Lower lobe of right lung (tissue), 2 donors: ENCODE measurements around the gene LARP1. TPM values are rescaled to one million over a fixed set of nuclear protein-coding genes. Genes with fewer than 3 reads are reported as not detected.
A peak's percentile ranks its signal among the peaks of the same experiment; 100 is the strongest.

ENCODE experiments used
- ATAC-seq, 2 donors: fragments of 200-7000 bp; cut with Tn5 transposase; one replicate each; pipeline ENCODE4 v1.9.1; 2020 to 2022; ENCODE audit warnings: mild to moderate bottlenecking in 2 of 2, moderate library complexity in 2 of 2
- DNase-seq: peaks from one replicate; pipeline ENCODE4 v3.0.0-alpha.2; 2020
- H3K27ac ChIP-seq: fragments of 200-600 bp; one replicate; pipeline ENCODE4 v1.8.0; 2022
- H3K27me3 ChIP-seq: fragments of 200-600 bp; one replicate; pipeline ENCODE4 v1.8.0; 2022; ENCODE audit warnings: low read depth
- H3K36me3 ChIP-seq: fragments of 200-600 bp; one replicate; pipeline ENCODE4 v1.8.0; 2022; ENCODE audit warnings: mild to moderate bottlenecking
- H3K4me1 ChIP-seq: fragments of 200-600 bp; one replicate; pipeline ENCODE4 v1.8.0; 2022
- H3K4me3 ChIP-seq: fragments of 200-600 bp; one replicate; pipeline ENCODE4 v1.8.0; 2022; ENCODE audit warnings: mild to moderate bottlenecking
- H3K9me3 ChIP-seq: fragments of 200-600 bp; one replicate; pipeline ENCODE4 v1.8.0; 2022
- intact Hi-C: fragments of 100-400 bp; cut with DNase I; formaldehyde crosslinking; loops from one replicate; pipeline ENCODE4 v1.11.0; 2022
- total RNA-seq: library from RNA; stranded (reverse); fragmentation: NEBNext Ultra II Directional; extraction: Animal tissue kit (Norgen Biotek cat#: 25700); gene quantifications from one replicate; pipeline ENCODE4 v1.2.1, GENCODE V29; 2021
- TF ChIP-seq, protein P1 (sequence below): fragments of 200-600 bp; IDR thresholded peaks from one replicate; pipeline ENCODE4 v1.8.0; 2022; ENCODE audit warnings: antibody characterized with exemption, mild to moderate bottlenecking
- donor health status: DM: no; HTN: yes; CAD: no; lungs with severe emphysema.

Gene LARP1
- total RNA-seq, 1 donor from 2014 or later: 143 TPM

DNA sequence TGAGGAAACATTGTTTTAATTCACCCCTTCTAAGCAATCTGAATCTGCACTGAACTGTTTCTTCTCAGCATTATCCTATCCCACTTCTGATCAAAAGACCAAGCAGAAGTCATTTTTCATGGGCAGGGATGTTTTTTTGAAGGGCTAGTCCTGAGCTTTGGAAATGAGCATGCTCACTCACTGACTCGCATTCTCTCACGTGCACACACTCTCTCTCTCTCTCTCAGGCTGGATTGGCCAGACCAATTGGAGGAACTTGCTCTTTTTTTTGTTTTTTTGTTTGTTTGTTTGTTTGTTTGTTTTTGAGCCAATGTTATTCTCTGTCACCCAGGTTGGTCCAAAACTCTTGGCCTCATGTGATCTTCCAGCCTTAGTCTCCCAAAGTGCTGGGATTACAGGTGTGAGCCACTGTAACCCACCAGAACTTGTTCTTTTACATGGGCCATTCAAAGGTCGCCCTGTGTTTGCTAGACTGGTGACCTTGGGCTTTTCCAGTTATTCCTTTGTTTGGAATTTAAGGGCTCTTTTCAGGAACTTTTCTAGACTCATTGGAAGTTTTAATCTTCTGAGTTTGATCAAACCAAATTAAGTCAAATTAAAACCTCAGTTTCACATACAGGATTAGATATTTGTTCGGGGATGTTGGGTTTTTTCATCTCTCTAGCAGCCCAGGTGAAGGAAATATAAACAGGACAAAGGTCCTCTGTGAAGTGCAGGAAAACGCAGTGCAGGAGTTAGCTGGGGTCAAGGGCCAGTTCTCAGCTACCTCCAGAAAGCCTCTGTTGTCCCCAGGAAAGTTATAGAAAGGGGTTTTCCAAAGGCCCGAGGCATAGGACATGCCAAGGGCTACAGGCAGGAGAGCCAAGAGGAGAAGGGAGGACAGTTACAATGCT is 82.1 kb downstream of the LARP1 start:
- no peaks in the 10 kb centered on the region for H3K9me3 ChIP-seq
- no peak for ATAC-seq
- TF ChIP-seq, protein P1, sequence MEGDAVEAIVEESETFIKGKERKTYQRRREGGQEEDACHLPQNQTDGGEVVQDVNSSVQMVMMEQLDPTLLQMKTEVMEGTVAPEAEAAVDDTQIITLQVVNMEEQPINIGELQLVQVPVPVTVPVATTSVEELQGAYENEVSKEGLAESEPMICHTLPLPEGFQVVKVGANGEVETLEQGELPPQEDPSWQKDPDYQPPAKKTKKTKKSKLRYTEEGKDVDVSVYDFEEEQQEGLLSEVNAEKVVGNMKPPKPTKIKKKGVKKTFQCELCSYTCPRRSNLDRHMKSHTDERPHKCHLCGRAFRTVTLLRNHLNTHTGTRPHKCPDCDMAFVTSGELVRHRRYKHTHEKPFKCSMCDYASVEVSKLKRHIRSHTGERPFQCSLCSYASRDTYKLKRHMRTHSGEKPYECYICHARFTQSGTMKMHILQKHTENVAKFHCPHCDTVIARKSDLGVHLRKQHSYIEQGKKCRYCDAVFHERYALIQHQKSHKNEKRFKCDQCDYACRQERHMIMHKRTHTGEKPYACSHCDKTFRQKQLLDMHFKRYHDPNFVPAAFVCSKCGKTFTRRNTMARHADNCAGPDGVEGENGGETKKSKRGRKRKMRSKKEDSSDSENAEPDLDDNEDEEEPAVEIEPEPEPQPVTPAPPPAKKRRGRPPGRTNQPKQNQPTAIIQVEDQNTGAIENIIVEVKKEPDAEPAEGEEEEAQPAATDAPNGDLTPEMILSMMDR: no peak
- DNase-seq: no peak
- peaks cover 41% of the 10 kb centered on the region for H3K36me3 ChIP-seq
- no peaks in the 10 kb centered on the region for H3K27me3 ChIP-seq
- H3K4me3 ChIP-seq: no peak overlapping the region
- H3K27ac ChIP-seq: no peak overlapping the region
- peaks cover 29% of the 10 kb centered on the region for H3K4me1 ChIP-seq
- intact Hi-C loops: no loop called here

DNA sequence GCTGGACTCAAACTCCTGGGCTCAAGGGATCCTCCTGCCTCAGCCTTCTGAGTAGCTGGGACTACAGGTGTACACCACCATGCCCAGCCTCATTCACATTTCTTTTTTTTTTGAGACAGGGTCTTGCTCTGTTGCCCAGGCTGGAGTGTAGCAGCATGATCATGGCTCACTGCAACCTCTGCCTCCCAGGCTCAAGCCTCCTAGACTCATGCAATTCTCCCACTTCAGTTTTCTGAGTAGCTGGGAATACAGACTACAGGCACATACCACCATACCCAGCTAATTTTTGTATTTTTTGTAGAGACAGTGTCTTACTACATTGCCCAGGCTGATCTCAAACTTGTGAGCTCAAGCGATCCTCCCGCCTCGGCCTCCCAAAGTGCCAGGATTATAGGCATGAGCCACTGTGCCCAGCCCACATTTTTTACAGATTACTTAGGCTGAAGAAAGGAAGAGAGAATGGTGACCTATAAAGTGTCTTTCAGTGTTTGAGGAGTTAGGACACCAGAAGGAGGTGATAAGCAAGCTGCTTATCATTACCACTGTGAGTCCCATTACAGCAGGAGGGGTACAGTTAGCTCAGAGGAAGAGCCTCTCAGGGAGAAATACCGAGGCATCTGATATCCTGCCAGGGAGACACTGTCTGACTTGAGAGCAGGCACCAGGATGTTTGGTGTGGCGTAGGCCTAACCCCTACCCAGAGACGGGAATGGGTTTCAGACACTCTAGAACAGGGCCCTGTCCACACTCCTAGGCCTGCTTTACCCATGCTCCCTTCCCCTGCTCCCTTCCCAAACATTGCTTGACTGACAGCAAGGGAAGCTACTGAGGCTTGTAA is 85.5 kb downstream of the LARP1 start:
- Histone ChIP-seq H3K36me3 (peaks cover 36% of the 10 kb centered on the region), H3K27ac (no peak overlapping the region), H3K9me3 (no peaks in the 10 kb centered on the region), H3K4me3 (no peak overlapping the region), H3K4me1 (peaks cover 41% of the 10 kb centered on the region), H3K27me3 (no peaks in the 10 kb centered on the region)
- no peak for DNase-seq
- peak in 1 of 2 donors; percentile 39 for ATAC-seq
- intact Hi-C loops: no loop called here
- TF ChIP-seq, protein P1: no peak

DNA sequence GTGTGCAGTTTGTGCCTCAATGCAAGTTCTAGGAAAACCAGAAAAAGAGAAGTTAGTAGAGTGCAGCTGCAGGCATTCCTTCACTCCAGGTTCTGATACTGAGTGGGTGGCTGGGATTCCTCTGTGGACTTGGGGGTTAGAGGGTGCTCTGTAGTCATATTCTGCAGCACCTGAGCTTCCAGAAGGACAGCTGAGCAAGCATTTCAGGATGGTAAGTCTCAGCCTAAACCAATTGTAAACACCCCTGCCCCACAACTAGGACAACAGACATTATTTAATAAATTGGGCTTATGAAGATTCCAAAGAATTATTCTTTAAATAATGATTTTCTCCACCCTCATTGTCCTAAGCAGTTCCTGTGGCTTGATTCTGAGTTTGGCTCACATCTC is 86.1 kb downstream of the LARP1 start:
- intact Hi-C loops: no loop called here
- Histone ChIP-seq H3K4me3 (no peak overlapping the region), H3K4me1 (peaks cover 38% of the 10 kb centered on the region), H3K27ac (no peak overlapping the region), H3K36me3 (peaks cover 36% of the 10 kb centered on the region), H3K27me3 (no peaks in the 10 kb centered on the region), H3K9me3 (no peaks in the 10 kb centered on the region)
- TF ChIP-seq, protein P1: no peak
- DNase-seq (no peak), ATAC-seq (no peak)

DNA sequence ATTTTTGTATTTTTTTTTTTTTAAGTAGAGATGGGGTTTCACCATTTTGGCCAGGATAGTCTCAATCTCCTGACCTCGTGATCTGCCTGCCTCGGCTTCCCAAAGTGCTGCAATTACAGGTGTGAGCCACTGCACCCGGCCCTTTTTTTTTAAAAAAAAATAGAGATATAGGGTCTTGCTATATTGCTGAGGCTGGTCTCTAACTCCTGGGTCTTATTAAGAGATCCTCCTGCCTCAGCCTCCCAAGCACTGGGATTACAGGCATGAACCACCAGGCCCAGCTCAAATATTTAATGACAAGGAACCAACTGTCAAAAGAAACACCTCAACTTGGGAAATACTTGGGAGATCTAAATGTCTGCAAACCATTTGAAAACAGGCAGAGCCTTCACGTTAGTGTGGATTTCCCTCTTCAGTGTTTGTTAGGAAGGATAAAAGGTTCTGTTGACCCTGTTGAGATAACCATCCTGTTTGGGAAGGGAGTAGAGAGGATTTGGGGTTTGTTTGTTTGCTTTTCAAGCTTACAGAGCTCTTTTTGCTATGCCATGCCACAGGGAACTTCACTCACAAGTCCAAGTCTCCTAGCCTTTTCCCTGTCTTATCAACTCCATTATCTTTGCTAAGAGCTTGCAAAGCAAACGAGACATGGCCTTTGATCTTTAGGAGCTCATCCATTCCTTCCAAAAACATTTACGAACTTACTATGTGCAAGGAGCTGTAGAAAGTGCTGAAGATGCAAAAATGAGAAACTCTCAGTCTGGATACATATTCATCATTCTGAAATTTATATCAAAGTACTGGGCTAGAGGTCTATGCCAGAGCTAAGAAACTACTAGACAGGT is 87.7 kb downstream of the LARP1 start:
- TF ChIP-seq, protein P1: no peak
- ATAC-seq (no peak), DNase-seq (no peak)
- H3K27me3 ChIP-seq: no peaks in the 10 kb centered on the region
- H3K4me3 ChIP-seq: no peak overlapping the region
- intact Hi-C loops: no loop called here
- peaks cover 44% of the 10 kb centered on the region for H3K4me1 ChIP-seq
- H3K36me3 ChIP-seq: peaks cover 19% of the 10 kb centered on the region
- no peaks in the 10 kb centered on the region for H3K9me3 ChIP-seq
- no peak overlapping the region for H3K27ac ChIP-seq

DNA sequence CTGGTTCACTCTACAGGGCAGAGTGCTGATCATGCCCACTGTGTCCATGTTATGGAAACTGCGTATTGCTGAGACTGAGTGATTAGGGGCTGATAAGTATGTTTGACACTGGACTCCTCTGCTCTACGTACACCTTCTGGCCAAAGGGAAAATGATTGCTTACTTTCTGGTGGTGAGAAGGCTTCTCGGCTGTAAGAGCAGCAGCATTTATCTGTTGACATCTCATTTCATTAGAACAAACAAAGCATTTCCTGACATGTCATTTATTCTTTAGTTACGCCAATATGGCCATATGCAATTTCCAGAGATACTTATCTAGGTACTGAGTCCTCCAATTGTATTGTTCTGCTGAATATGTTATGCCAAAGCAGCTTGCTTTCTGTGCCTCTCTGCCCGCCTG is 89.6 kb downstream of the LARP1 start:
- Histone ChIP-seq H3K9me3 (no peaks in the 10 kb centered on the region), H3K4me1 (peaks cover 63% of the 10 kb centered on the region), H3K36me3 (peaks cover 5% of the 10 kb centered on the region), H3K27ac (peak overlapping the region; percentile 38), H3K27me3 (no peaks in the 10 kb centered on the region), H3K4me3 (no peak overlapping the region)
- DNase-seq (no peak), ATAC-seq (no peak)
- intact Hi-C loops: no loop called here
- TF ChIP-seq, protein P1: no peak
